ENCODE measurements around the gene IQUB. TPM values are rescaled to one million over a fixed set of nuclear protein-coding genes. Genes with fewer than 3 reads are reported as not detected.

Gene IQUB
- total and polyA plus RNA-seq, 2 donors (not counting 3 experiments of a cell fraction or from before 2014, with no cell fraction given): 0.01 TPM; not detected in 1

- H3K9ac ChIP-seq (replicated peaks; ENCODE audit: extremely low read depth, insufficient read depth, low read length): no peak overlapping the region
- H3K27ac ChIP-seq (ENCODE audit: insufficient read depth, low read depth, low read length): no peak overlapping the region
- dilution Hi-C loops (cut with MboI; ENCODE audit: extremely low pct_ligation_motif_present, low sequenced_read_pairs): no loop called here
- no peak for TF ChIP-seq FOS (IDR thresholded peaks at IDR 0.05; ENCODE audit: borderline replicate concordance, insufficient read depth, low read length)
- no peaks in the 10 kb centered on the region for H4K20me1 ChIP-seq (replicated peaks; ENCODE audit: control insufficient read depth, extremely low read depth, insufficient read depth, low read length)
- BruUV-seq (replicated peaks): no TSS peak
- no peaks in the 10 kb centered on the region for H3K27me3 ChIP-seq (ENCODE audit: control insufficient read depth in 2 of 2, insufficient read depth in 2 of 2, low read length in 2 of 2)
- intact Hi-C loops (cut with micrococcal nuclease): no loop called here
- ChIA-PET POLR2A (no interaction called here), CTCF (no interaction called here)
- H3K4me2 ChIP-seq (ENCODE audit: insufficient read depth, low read length): no peak overlapping the region
- FAIRE-seq (peak; percentile 31), DNase-seq (ENCODE audit: low read depth, low spot score) (no peak)
- no peaks in the 10 kb centered on the region for H3K36me3 ChIP-seq (ENCODE audit: control insufficient read depth in 2 of 2, extremely low read depth in 1 of 2, insufficient read depth in 2 of 2, low read length in 2 of 2)
- no peaks in the 10 kb centered on the region for H3K4me1 ChIP-seq (ENCODE audit: control insufficient read depth, extremely low read depth, insufficient read depth, low read length)
- H2AFZ ChIP-seq (ENCODE audit: low read depth, low read length): no peak overlapping the region
- H3K79me2 ChIP-seq (ENCODE audit: control insufficient read depth, insufficient read depth, low read length): no peaks in the 10 kb centered on the region
- H3K9me1 ChIP-seq (replicated peaks; ENCODE audit: control insufficient read depth, extremely low read depth, insufficient read depth, low read length): no peaks in the 10 kb centered on the region
- no peak overlapping the region for H3K4me3 ChIP-seq (replicated peaks in 1 of 3; ENCODE audit: insufficient read depth in 1 of 3, low read depth in 1 of 3, low read length in 3 of 3)
- H3K9me3 ChIP-seq (replicated peaks; ENCODE audit: control insufficient read depth, insufficient read depth, low read length): no peaks in the 10 kb centered on the region
Measured at GRCh38 chr7:123423622-123424021, 110.8 kb downstream of the IQUB start.

DNA sequence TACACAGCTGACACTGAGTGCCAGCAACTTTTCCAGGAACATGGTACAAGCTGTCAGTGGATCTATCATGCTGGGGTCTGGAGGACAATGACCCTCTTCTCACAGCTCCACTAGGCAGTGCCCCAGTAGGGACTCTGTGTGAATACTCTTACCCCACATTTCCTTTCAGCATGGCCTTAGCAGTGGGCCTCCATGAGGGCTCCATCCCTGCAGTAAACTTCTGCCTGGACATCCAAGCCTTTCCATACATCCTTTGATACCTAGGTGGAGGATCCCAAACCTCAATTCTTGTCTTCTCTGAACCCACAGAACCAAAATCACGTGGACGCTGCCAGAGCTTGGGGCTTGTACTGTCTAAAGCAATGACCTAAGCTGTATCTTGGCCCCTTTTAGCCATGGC lies 116.8 kb downstream of the IQUB start:
- no peak for TF ChIP-seq EZH2 (IDR thresholded peaks at IDR 0.05; ENCODE audit: borderline replicate concordance, low read depth, low read length, severe bottlenecking)
- Histone ChIP-seq H3K4me2 (ENCODE audit: insufficient read depth, low read length) (no peak overlapping the region), H3K36me3 (ENCODE audit: control insufficient read depth in 2 of 2, extremely low read depth in 1 of 2, insufficient read depth in 2 of 2, low read length in 2 of 2) (no peaks in the 10 kb centered on the region), H3K79me2 (ENCODE audit: control insufficient read depth, insufficient read depth, low read length) (no peaks in the 10 kb centered on the region), H3K4me3 (replicated peaks in 1 of 3; ENCODE audit: insufficient read depth in 1 of 3, low read depth in 1 of 3, low read length in 3 of 3) (no peak overlapping the region), H3K27ac (ENCODE audit: insufficient read depth, low read depth, low read length) (no peak overlapping the region), H3K9me1 (replicated peaks; ENCODE audit: control insufficient read depth, extremely low read depth, insufficient read depth, low read length) (no peaks in the 10 kb centered on the region), H3K9ac (replicated peaks; ENCODE audit: extremely low read depth, insufficient read depth, low read length) (no peak overlapping the region), H4K20me1 (replicated peaks; ENCODE audit: control insufficient read depth, extremely low read depth, insufficient read depth, low read length) (no peaks in the 10 kb centered on the region), H3K27me3 (ENCODE audit: control insufficient read depth in 2 of 2, insufficient read depth in 2 of 2, low read length in 2 of 2) (no peaks in the 10 kb centered on the region), H3K9me3 (replicated peaks; ENCODE audit: control insufficient read depth, insufficient read depth, low read length) (no peaks in the 10 kb centered on the region), H3K4me1 (ENCODE audit: control insufficient read depth, extremely low read depth, insufficient read depth, low read length) (no peaks in the 10 kb centered on the region), H2AFZ (ENCODE audit: low read depth, low read length) (no peak overlapping the region)
- dilution Hi-C loops (cut with MboI; ENCODE audit: extremely low pct_ligation_motif_present, low sequenced_read_pairs): no loop called here
- intact Hi-C loops (cut with micrococcal nuclease): no loop called here
- CTCF ChIA-PET: interaction anchor here (0.5 kb wide), 1 partner anchor 754 kb away, joined by 6 read pairs; no protein-coding TSS in a partner anchor
- DNase-seq (ENCODE audit: low read depth, low spot score) (no peak), FAIRE-seq (no peak)
- POLR2A ChIA-PET: no interaction called here
- BruUV-seq (replicated peaks): no TSS peak

Measured in endothelial cell of umbilical vein (primary cell).